GM19463 (cell line): ENCODE measurements around the gene CCL23.
"Not testable (repeated sequence)": the region's sequence is repeated elsewhere in the genome, so short reads cannot be mapped to it uniquely, and the experiment has no call there.

ENCODE experiments used
- ATAC-seq: cut with Tn5 transposase; IDR thresholded peaks from one replicate; pipeline ENCODE4 v1.9.1; 2021; ENCODE audit warnings: mild to moderate bottlenecking, moderate library complexity; ENCODE audit not compliant: unreplicated experiment

The CCL23 gene

DNA sequence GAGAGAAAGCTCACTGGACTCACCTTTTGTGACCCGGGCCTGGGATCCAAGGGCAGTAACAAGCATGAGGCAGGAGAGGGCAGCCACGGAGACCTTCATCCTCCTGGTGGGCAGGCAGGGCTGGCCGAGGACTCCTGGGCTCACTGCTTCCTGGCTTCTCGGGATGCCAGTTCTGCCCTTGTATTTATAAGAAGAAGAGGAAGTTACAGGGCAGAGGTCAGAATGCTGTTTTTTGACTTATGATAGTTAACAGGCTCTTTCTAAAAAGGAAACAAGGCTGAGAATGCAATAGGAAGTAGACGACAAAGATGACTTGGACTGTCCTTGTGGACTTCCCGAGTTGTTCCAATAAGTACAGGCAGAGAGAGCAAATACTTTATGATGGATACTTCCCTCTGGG lies at the start of gene CCL23:
Gene CCL23 (minus strand): TSS at position 174 of the 400 bp plus-strand sequence. CDS start 75 bp downstream, at position 99.
- ATAC-seq, result no peak

DNA sequence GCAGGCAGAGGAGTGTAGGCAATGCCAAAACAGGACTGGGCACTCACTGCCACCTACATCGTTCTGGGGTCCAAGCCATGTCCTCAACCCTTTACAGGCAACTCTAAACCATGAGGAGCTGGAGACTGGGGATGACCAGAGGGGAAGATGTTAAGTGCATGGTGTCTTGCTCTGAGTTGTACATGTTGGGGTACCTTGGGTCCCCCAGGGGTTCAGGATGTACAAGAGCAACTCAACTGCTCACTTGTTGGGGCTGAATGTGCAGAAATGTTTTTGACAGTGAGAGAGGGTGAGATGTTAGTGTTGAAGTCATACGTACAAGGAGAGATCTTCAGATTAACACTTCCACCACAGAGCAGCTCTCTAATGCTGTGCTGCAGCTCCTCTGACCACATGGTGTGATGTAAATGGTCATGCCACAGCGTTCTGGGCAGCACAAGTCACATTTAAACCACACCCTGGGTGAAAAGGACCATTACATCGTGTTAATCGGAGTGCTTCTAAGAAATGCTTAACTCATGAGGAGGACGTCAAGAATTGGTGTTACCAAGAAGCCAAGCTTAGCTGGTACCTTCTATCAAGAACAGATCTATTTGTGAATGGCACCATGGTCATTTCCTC lies 48.7 kb upstream of the CCL23 start:
- no peak for ATAC-seq

GRCh38 chr17:36063786-36064541 lies 46.2 kb upstream of the CCL23 start, which contains the start of gene CCL18:
Gene CCL18 (plus strand): TSS chr17:36064272. CDS start chr17:36064343, 71 bp downstream.
- ATAC-seq, result no peak

GRCh38 chr17:36060816-36061215 lies 43.0 kb upstream of the CCL23 start:
- no peak for ATAC-seq

GRCh38 chr17:36059406-36059805 lies 41.6 kb upstream of the CCL23 start:
- ATAC-seq, result no peak

GRCh38 chr17:36057911-36058310 lies 40.1 kb upstream of the CCL23 start:
- ATAC-seq, result no peak

DNA sequence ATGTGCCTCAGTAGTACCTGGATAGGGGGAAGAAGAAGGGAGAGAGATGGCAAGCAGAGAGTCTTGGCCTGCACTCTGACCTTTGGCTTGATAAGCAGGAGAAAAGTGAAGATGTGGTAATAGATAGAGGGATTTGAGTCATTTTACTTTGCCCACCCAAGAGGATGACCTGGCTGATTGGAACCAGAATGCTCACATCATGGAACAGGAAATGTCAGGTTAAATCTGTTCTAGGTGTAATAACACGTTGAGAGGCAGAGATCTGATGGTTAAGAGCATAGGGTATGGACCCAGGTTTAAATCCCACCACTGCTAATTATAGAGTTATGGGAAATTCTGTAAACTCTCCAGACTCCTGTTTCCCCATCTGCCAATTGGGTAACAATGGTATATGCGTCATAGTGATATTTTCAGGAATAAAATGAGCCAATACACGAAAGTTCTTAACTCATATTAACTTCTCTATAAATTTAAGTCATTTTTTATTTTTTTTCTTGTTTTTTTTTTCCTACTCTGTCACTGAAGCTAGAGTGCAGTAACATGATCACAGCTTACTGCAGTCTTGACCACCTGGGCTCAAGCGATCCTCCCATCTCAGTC lies 38.2 kb upstream of the CCL23 start:
- no peak for ATAC-seq

DNA sequence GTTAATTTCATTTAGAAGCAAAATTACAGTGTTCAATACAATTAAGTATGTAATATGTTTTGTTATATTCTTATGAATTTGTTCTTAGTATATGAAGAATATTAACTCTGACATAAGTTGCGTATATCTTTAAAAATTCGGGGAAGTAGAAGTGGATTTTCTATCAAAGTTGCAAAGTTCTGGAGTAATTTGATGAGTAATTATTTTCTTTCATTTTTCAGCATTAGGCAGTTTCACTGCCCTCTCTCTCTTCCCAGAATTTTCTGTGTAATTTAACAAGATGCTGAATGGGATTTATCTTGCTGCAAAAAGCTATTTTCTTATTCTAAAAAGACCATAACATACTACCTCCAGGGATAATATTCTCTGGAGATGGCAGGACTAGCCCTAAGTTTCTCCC lies 37.4 kb upstream of the CCL23 start:
- ATAC-seq, result no peak

DNA sequence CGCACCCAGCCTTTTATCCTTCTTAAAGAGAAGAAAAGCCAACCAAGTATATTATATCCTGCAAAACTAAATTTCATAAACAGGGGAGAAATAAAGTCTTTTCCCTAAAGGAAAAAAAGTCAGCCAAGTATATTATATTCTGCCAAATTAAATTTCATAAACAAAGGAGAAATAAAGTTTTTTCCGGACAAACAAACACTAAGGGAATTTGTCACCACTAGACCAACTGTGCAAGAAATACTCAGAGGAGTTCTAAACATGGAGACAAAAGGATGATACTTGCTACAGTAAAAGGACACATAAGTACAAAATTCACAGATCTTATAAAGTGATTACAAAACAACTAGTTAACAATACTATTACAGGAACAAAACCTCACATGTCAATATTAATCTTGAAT lies 31.9 kb upstream of the CCL23 start:
- no peak for ATAC-seq

GRCh38 chr17:36048066-36048465 lies 30.3 kb upstream of the CCL23 start:
- no peak for ATAC-seq

GRCh38 chr17:36036235-36036634 lies 18.5 kb upstream of the CCL23 start:
- no peak for ATAC-seq

GRCh38 chr17:36034127-36034526 lies 16.4 kb upstream of the CCL23 start:
- no peak for ATAC-seq

DNA sequence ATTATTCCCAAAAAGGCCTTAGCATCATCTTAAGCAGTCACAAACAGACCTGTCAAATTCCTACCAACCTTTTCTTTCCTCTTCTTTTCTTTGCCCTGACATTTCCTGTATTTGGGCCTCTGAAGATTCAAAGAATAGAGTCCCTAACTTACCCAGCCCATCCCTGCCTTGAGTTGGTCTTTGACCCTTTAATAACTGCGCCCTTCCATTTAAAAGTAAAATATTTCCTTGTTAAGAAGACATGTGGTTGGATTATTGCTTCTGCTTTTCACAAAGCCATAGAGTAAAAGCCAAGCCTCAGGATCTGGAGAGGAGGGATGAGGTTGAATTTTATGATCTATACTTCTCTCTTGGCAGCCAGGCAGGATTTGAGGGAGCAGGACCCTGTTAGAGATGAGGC lies 13.2 kb upstream of the CCL23 start:
- ATAC-seq, result no peak

- ATAC-seq, result no peak
Measured at GRCh38 chr17:36027761-36028160, 10.0 kb upstream of the CCL23 start.

DNA sequence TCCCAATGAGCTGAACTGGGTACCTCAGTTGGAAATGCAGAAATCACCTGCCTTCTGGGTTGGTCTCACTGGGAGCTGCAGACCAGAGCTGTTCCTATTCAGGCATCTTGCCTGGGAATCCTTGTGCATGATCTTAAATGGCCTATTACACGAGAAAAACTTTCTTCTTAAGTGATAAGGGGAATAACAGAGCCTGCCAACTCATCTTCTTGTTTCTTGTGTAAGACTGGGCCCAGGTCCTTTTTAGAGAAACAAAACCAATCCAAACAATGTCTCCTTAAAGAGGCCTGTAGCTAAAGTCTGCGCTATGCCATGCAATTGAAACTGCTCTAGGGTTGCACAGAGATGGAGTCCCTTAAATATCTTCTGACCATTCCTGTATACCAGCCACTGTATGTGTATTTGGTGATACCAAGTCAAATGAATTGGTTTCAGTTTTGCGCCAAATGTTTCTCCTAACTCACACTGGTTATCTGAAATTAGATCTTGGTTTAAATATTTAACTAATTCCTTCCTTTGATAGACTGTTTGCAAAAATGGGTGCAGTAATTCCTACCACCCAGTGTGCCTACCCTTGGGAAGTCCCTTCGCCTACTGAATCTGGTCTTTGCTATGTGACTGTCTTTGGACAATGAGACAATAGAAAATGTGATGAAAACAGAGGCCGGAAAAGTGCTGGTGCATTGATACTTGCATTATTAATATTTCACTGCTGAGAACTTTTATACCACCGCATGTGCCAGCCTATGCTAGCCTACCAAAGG lies 6.5 kb upstream of the CCL23 start:
- ATAC-seq, result no peak

DNA sequence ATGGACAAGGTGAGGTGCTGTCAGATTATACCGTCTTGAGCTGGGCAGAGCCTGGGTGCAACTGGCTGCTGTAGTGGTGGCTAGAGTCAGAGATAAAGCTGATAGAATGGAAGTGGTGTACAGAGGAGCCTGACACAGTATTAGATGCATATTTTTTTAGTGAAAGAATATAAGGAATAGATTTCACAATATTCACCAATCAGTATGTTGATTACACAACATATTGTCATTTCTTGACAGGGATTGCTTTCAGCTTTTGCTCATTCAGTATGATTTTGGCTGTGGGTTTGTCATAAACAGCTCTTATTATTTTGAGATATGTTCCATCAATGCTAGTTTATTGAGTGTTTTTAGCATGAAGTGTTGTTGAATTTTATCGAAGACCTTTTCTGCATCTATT lies 1.7 kb upstream of the CCL23 start:
- ATAC-seq, result no peak

DNA sequence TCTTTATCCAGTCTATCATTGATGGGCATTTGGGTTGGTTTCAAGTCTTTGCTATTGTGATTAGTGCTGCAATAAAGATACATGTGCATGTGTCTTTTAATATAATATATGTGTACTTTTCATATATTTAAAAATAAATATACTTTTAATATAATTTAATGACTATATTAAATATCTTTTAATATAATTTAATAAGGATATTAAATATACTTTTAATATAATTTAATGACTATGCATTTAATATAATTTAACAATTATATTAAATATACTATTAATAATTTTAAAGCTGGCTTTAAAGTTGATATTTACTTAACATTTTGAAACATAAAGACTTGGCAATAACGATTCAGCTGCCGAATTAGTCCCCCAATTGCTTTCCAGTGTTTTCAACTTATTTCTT lies 1.2 kb downstream of the CCL23 start:
- ATAC-seq, result no peak

GRCh38 chr17:36015895-36016294 lies 1.9 kb downstream of the CCL23 start:
- ATAC-seq, result not testable (repeated sequence)

GRCh38 chr17:36014946-36015345 lies 2.8 kb downstream of the CCL23 start:
- no peak for ATAC-seq

DNA sequence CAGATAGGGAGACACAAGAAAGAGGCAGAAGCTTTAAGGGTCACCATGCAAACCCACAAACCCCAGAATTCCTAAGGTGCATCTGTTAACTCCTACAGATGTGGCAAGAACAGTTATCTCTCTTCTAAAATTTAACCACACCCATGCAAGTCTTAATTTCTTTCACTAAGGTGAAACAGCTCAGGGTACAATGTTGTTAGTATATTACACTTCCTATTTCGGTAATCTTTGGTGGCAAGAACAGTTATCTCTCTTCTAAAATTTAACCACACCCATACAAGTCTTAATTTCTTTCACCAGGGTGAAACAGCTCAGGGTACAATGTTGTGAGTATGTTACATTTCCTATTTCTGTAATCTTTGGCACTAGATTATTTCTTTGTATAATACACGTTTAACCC lies 6.6 kb downstream of the CCL23 start:
- ATAC-seq, result no peak

DNA sequence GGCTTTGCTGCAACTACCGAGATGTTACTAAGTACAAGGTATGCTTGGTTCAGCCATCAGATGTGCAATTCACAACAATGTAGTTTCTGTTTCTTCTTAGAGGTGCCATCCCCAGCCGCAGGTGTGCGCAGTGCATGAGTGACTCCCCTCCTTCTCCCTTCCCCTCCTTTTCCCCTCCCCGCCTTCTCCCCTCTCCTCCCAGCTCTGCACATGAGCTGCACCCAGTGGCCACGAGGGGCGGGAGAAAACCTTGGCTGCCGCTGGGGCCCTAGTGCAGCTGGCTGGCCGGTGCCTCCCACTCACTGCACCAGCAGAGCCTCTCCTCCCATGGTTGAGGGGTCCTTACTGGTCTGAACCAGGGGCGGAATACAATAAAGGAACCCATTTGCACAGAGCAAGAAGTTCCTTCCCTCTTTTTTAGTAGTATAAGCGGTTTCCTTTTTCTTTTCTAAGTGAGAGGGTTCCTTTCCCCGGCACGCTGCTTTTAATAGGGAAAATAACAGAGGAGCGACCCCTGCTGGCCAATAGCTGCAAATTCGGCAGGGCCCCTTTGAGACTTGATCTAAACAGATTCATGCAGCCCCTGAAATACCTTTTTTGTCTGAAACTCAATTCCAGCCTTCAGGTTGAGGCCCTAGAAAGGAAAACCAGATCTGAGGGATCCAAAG lies 8.6 kb downstream of the CCL23 start:
- no peak for ATAC-seq
